HCT116 (cell line): Measurements from ENCODE around the gene GPBAR1. TPM values are rescaled to one million over a fixed set of nuclear protein-coding genes. Genes with fewer than 3 reads are reported as not detected.

ENCODE experiments used
- ATAC-seq: fragments of 200-7000 bp; cut with Tn5 transposase; 2 replicates; pipeline ENCODE4 v1.9.1; 2020; ENCODE audit warnings: mild to moderate bottlenecking, moderate library complexity
- BruUV-seq: library from RNA; stranded (reverse); fragments of 400-500 nt; replicated peaks from 2 replicates; lab custom pipeline; 2021; lab: Mats Ljungman, UMichigan
- CTCF ChIA-PET: fragments of 300-600 bp; sonication (Branson Sonifier 250); formaldehyde crosslinking; loops from one replicate; lab custom pipeline; 2021; ENCODE audit warnings: antibody characterized with exemption; lab: Charles Lee
- POLR2A ChIA-PET: fragments of 300-600, 350-600 bp; sonication (Branson Sonifier 250); formaldehyde crosslinking; loops from one replicate; lab custom pipeline; 2021; ENCODE audit warnings: antibody characterized with exemption; lab: Charles Lee
- RAD21 ChIA-PET, 2 experiments: fragments of 300-600 bp; sonication (Branson Sonifier 250); formaldehyde crosslinking; loops; one replicate each; lab custom pipeline; 2023; ENCODE audit warnings: low total read pairs in 2 of 2; ENCODE audit not compliant: uncharacterized antibody in 2 of 2, unreplicated experiment in 2 of 2, low non-redundant PET in 1 of 2; lab: Charles Lee
- DNase-seq: peaks from one replicate; pipeline ENCODE4 v3.0.0-alpha.2; 2010; ENCODE audit warnings: low read depth, low spot score
- H2AFZ ChIP-seq: fragments of 200-600 bp; shearing (Covaris generic), sonication (generic); 2 replicates; pipeline ENCODE4 v1.6.1; 2017; ENCODE audit warnings: low read depth, mixed run types, mixed read lengths, antibody characterized with exemption, low read length; ENCODE audit not compliant: poor library complexity, severe bottlenecking
- H3K27ac ChIP-seq: 2 replicates; pipeline ENCODE4 v1.5.1; 2012; ENCODE audit warnings: low read depth, low read length
- H3K27me3 ChIP-seq: fragments of 200-600 bp; sonication (generic); 2 replicates; pipeline ENCODE4 v1.6.1; 2016; ENCODE audit warnings: mixed run types, low read length, mixed read lengths; ENCODE audit not compliant: insufficient read depth
- H3K36me3 ChIP-seq, 2 experiments: fragments of 200-500 bp in 1 of 2; fragments of 200-600 bp in 1 of 2; sonication (Bioruptor generic) in 1 of 2; sonication (generic) in 1 of 2; 2 replicates each; pipeline versions ENCODE4 v1.5.1 to v1.6.1; 2014 to 2016; ENCODE audit warnings: low read length in 2 of 2, inconsistent platforms in 1 of 2, mixed read lengths in 1 of 2, mixed run types in 1 of 2; ENCODE audit not compliant: insufficient read depth in 2 of 2, control insufficient read depth in 1 of 2
- H3K4me1 ChIP-seq, 2 experiments: fragments of 200-600 bp in 1 of 2; sonication (generic) in 1 of 2; 2 replicates each; pipeline versions ENCODE4 v1.5.1 to v1.6.1; 2012 to 2017; ENCODE audit warnings: low read length in 2 of 2, inconsistent platforms in 1 of 2, mild to moderate bottlenecking in 1 of 2, mixed read lengths in 1 of 2, mixed run types in 1 of 2, moderate library complexity in 1 of 2; ENCODE audit not compliant: insufficient read depth in 2 of 2, control insufficient read depth in 1 of 2
- H3K4me2 ChIP-seq: fragments of 200-600 bp; sonication (generic); 2 replicates; pipeline ENCODE4 v1.6.1; 2017; ENCODE audit warnings: mixed run types, low read length, mixed read lengths
- H3K4me3 ChIP-seq, 2 experiments: fragments of 200-600 bp in 1 of 2; sonication (generic) in 1 of 2; replicated peaks in 1 of 2; 2 replicates each; pipeline ENCODE4 v1.5.1; 2011 to 2016; ENCODE audit warnings: low read length in 2 of 2, control low read depth in 1 of 2, low read depth in 1 of 2, mild to moderate bottlenecking in 1 of 2, mixed read lengths in 1 of 2, mixed run types in 1 of 2
- H3K79me2 ChIP-seq: fragments of 200-600 bp; sonication (generic); 2 replicates; pipeline ENCODE4 v1.6.1; 2017; ENCODE audit warnings: mild to moderate bottlenecking, mixed run types, low read length, moderate library complexity, mixed read lengths; ENCODE audit not compliant: insufficient read depth
- H3K9ac ChIP-seq: fragments of 200-600 bp; sonication (generic); 2 replicates; pipeline ENCODE4 v1.6.1; 2016; ENCODE audit warnings: low read length, mixed read lengths
- H3K9me2 ChIP-seq: fragments of 200-600 bp; sonication (generic), shearing (Covaris generic); 2 replicates; pipeline ENCODE4 v1.6.1; 2017; ENCODE audit warnings: mixed run types, mild to moderate bottlenecking, moderate library complexity; ENCODE audit not compliant: insufficient read depth
- H3K9me3 ChIP-seq, 2 experiments: fragments of 200-500 bp in 1 of 2; fragments of 200-600 bp in 1 of 2; sonication (Bioruptor generic) in 1 of 2; sonication (generic) in 1 of 2; 2 replicates each; pipeline ENCODE4 v1.6.1; 2014 to 2017; ENCODE audit warnings: low read length in 2 of 2, mixed read lengths in 2 of 2, inconsistent platforms in 1 of 2, low read depth in 1 of 2, mild to moderate bottlenecking in 1 of 2, mixed run types in 1 of 2, moderate library complexity in 1 of 2; ENCODE audit not compliant: control insufficient read depth in 1 of 2, insufficient read depth in 1 of 2
- H4K20me1 ChIP-seq: fragments of 200-600 bp; sonication (generic), shearing (Covaris generic); 2 replicates; pipeline ENCODE4 v1.6.1; 2017; ENCODE audit warnings: mixed run types, mild to moderate bottlenecking, moderate library complexity; ENCODE audit not compliant: insufficient read depth
- ATF3 ChIP-seq: IDR thresholded peaks from 2 replicates; pipeline ENCODE4 v1.6.1; 2012
- CBX3 ChIP-seq: IDR thresholded peaks from 2 replicates; pipeline ENCODE4 v1.6.1; 2012; ENCODE audit warnings: low read depth
- CTCF ChIP-seq, 3 experiments: fragments of 200-600 bp in 1 of 3; sonication (generic) in 1 of 3; IDR thresholded peaks in 2 of 3; conservative IDR thresholded peaks in 1 of 3; 2 replicates each; pipeline ENCODE4 v1.5.1; 2012 to 2017; ENCODE audit warnings: low read depth in 2 of 3, low read length in 2 of 3, antibody characterized with exemption in 1 of 3, borderline replicate concordance in 1 of 3, control low read depth in 1 of 3, mild to moderate bottlenecking in 1 of 3, mixed read lengths in 1 of 3, mixed run types in 1 of 3, moderate library complexity in 1 of 3; ENCODE audit not compliant: insufficient read depth in 1 of 3
- ELF1 ChIP-seq: IDR thresholded peaks from 2 replicates; pipeline ENCODE4 v1.6.1; 2012; ENCODE audit warnings: low read depth, borderline replicate concordance
- EZH2 ChIP-seq: fragments of 200-600 bp; sonication (generic); IDR thresholded peaks from 2 replicates; pipeline ENCODE4 v1.6.1; 2017; ENCODE audit warnings: antibody characterized with exemption, mixed run types
- FOSL1 ChIP-seq: IDR thresholded peaks from 2 replicates; pipeline ENCODE4 v1.6.1; 2012; ENCODE audit warnings: low read depth
- JUND ChIP-seq: IDR thresholded peaks from 2 replicates; pipeline ENCODE4 v1.6.1; 2012
- MAX ChIP-seq: IDR thresholded peaks from 2 replicates; pipeline ENCODE4 v1.6.1; 2012
- POLR2AphosphoS5 ChIP-seq: IDR thresholded peaks from 2 replicates; pipeline ENCODE4 v1.6.1; 2011; ENCODE audit warnings: mild to moderate bottlenecking, low read depth, low read length, moderate library complexity
- RAD21 ChIP-seq: IDR thresholded peaks from 2 replicates; pipeline ENCODE4 v1.6.1; 2012; ENCODE audit warnings: low read depth, mild to moderate bottlenecking
- REST ChIP-seq: IDR thresholded peaks from 2 replicates; pipeline ENCODE4 v1.6.1; 2012; ENCODE audit warnings: low read depth
- SIN3A ChIP-seq: IDR thresholded peaks from 2 replicates; pipeline ENCODE4 v1.6.1; 2012; ENCODE audit warnings: low read depth
- SRF ChIP-seq: IDR thresholded peaks from 2 replicates; pipeline ENCODE4 v1.6.1; 2012; ENCODE audit warnings: low read depth
- TCF7L2 ChIP-seq: IDR thresholded peaks from 2 replicates; pipeline ENCODE4 v1.7.0; 2011; ENCODE audit warnings: borderline replicate concordance, inconsistent platforms; ENCODE audit not compliant: insufficient read depth, insufficient read length; ENCODE audit errors: extremely low read depth
- YY1 ChIP-seq: IDR thresholded peaks from 2 replicates; pipeline ENCODE4 v1.6.1; 2011; ENCODE audit warnings: low read length, low read depth, moderate library complexity, mild to moderate bottlenecking; ENCODE audit not compliant: insufficient replicate concordance; ENCODE audit errors: extremely low read depth
- ZFX ChIP-seq: fragments of 450-650 bp; IDR thresholded peaks from 2 replicates; pipeline ENCODE4 v1.6.1; 2017
- intact Hi-C: fragments of 100-400 bp; cut with micrococcal nuclease; formaldehyde crosslinking; loops from 2 replicates; pipeline ENCODE4 v1.10.0; 2022
- total RNA-seq: library from RNA; stranded (reverse); gene quantifications from one replicate; pipeline ENCODE4 v1.2.1, GENCODE V29; 2021; ENCODE audit not compliant: unreplicated experiment

Gene GPBAR1
- total RNA-seq, 1 experiment from 2014 or later, result 0.27 TPM

GRCh38 chr2:218312267-218312756 is 51.5 kb downstream of the GPBAR1 start (continued):
- TF ChIP-seq FOSL1 (no peak), REST (no peak)

- H3K9ac ChIP-seq, result no peak overlapping the region
- no peak overlapping the region for H3K27ac ChIP-seq
- no peaks in the 10 kb centered on the region for H3K27me3 ChIP-seq
- H3K4me2 ChIP-seq, result no peak overlapping the region
- H3K4me3 ChIP-seq, result no peak overlapping the region
- peaks cover 0 to 10% of the 10 kb centered on the region in 2 experiments; a peak in 1 of 4 replicates for H3K4me1 ChIP-seq
- no peaks in the 10 kb centered on the region for H3K9me2 ChIP-seq
- H3K9me3 ChIP-seq, result no peaks in the 10 kb centered on the region
- H2AFZ ChIP-seq, result no peak overlapping the region
- no peaks in the 10 kb centered on the region for H3K79me2 ChIP-seq
- H3K36me3 ChIP-seq, result no peaks in the 10 kb centered on the region
- ChIA-PET CTCF (no interaction called here), RAD21 (no interaction called here), POLR2A (interaction anchor here (0.7 kb wide), 1 partner anchor 32 kb away, joined by 3 read pairs; no protein-coding TSS in a partner anchor)
- intact Hi-C loops, result no loop called here
- ATAC-seq, result no peak
- DNase-seq, result no peak
- H4K20me1 ChIP-seq, result no peaks in the 10 kb centered on the region
- BruUV-seq, result no TSS peak
- TF ChIP-seq YY1 (no peak), EZH2 (no peak), MAX (no peak), POLR2AphosphoS5 (no peak), RAD21 (no peak), ATF3 (no peak), REST (no peak), CBX3 (no peak), ELF1 (no peak), JUND (no peak), TCF7L2 (no peak), SIN3A (no peak), ZFX (no peak), CTCF (IDR thresholded peaks at IDR 0.05 in 2 of 3, conservative IDR thresholded peaks at IDR 0.05 in 1 of 3; ENCODE audit: borderline replicate concordance in 1 of 3, insufficient read depth in 1 of 3, low read depth in 2 of 3, low read length in 2 of 3) (no peak), SRF (no peak)
Measured at GRCh38 chr2:218313356-218313755, 52.5 kb downstream of the GPBAR1 start.
